ENCODE data around the gene SERPINB13.

SERPINB13 gene

GRCh38 chr18:63586966-63587365, at the start of gene SERPINB13:
Gene SERPINB13 (plus strand): TSS chr18:63587343. CDS start chr18:63588668, 1,325 bp downstream.
- H3K27me3 ChIP-seq (ENCODE audit: insufficient read depth, low read length, poor library complexity, severe bottlenecking): peaks cover 4% of the 10 kb centered on the region

GRCh38 chr18:63539904-63540510, 47.1 kb upstream of the SERPINB13 start:
- Histone ChIP-seq H3K4me2 (ENCODE audit: low read depth, low read length, poor library complexity, severe bottlenecking) (no peak overlapping the region), H3K36me3 (ENCODE audit: insufficient read depth, low read length) (no peaks in the 10 kb centered on the region), H3K4me3 (ENCODE audit: low read length, poor library complexity, severe bottlenecking) (no peak overlapping the region), H3K4me1 (ENCODE audit: insufficient read depth, low read length, poor library complexity, severe bottlenecking) (no peaks in the 10 kb centered on the region), H2AFZ (ENCODE audit: low read length) (no peak overlapping the region), H4K20me1 (ENCODE audit: insufficient read depth, low read length, poor library complexity, severe bottlenecking) (no peaks in the 10 kb centered on the region), H3K27me3 (ENCODE audit: insufficient read depth, low read length, poor library complexity, severe bottlenecking) (no peaks in the 10 kb centered on the region), H3K9me2 (replicated peaks; ENCODE audit: low read depth, low read length) (no peaks in the 10 kb centered on the region), H3K9ac (ENCODE audit: low read depth, low read length, poor library complexity, severe bottlenecking) (no peak overlapping the region), H3K9me3 (ENCODE audit: insufficient read depth, low read depth, low read length) (no peaks in the 10 kb centered on the region), H3K79me2 (ENCODE audit: insufficient read depth, low read length) (no peaks in the 10 kb centered on the region), H3F3A (ENCODE audit: low read depth) (no peaks in the 10 kb centered on the region)
- TF ChIP-seq EZH2phosphoT487 (IDR thresholded peaks at IDR 0.05; ENCODE audit: borderline replicate concordance): no peak
- TF ChIP-seq CTCF (conservative IDR thresholded peaks at IDR 0.05; ENCODE audit: low read length): no peak

More at GRCh38 chr18:63586966-63587365, at the start of gene SERPINB13:
- Histone ChIP-seq H4K20me1 (ENCODE audit: insufficient read depth, low read length, poor library complexity, severe bottlenecking) (no peaks in the 10 kb centered on the region), H2AFZ (ENCODE audit: low read length) (no peak within 1 kb of the TSS), H3K4me1 (ENCODE audit: insufficient read depth, low read length, poor library complexity, severe bottlenecking) (no peaks in the 10 kb centered on the region), H3K79me2 (ENCODE audit: insufficient read depth, low read length) (no peaks in the 10 kb centered on the region), H3K9ac (ENCODE audit: low read depth, low read length, poor library complexity, severe bottlenecking) (no peak within 1 kb of the TSS), H3F3A (ENCODE audit: low read depth) (no peaks in the 10 kb centered on the region), H3K4me2 (ENCODE audit: low read depth, low read length, poor library complexity, severe bottlenecking) (no peak within 1 kb of the TSS), H3K9me3 (ENCODE audit: insufficient read depth, low read depth, low read length) (no peaks in the 10 kb centered on the region), H3K9me2 (replicated peaks; ENCODE audit: low read depth, low read length) (no peaks in the 10 kb centered on the region), H3K36me3 (ENCODE audit: insufficient read depth, low read length) (no peaks in the 10 kb centered on the region), H3K4me3 (ENCODE audit: low read length, poor library complexity, severe bottlenecking) (no peak within 1 kb of the TSS)
- TF ChIP-seq CTCF (conservative IDR thresholded peaks at IDR 0.05; ENCODE audit: low read length): no peak
- no peak for TF ChIP-seq EZH2phosphoT487 (IDR thresholded peaks at IDR 0.05; ENCODE audit: borderline replicate concordance)

- no peak within 1 kb of the TSS for H3K4me3 ChIP-seq (ENCODE audit: low read length, poor library complexity, severe bottlenecking)
- no peaks in the 10 kb centered on the region for H3K4me1 ChIP-seq (ENCODE audit: insufficient read depth, low read length, poor library complexity, severe bottlenecking)
- no peaks in the 10 kb centered on the region for H3K79me2 ChIP-seq (ENCODE audit: insufficient read depth, low read length)
- no peaks in the 10 kb centered on the region for H4K20me1 ChIP-seq (ENCODE audit: insufficient read depth, low read length, poor library complexity, severe bottlenecking)
- H3K9me2 ChIP-seq (replicated peaks; ENCODE audit: low read depth, low read length): no peaks in the 10 kb centered on the region
- H3K27me3 ChIP-seq (ENCODE audit: insufficient read depth, low read length, poor library complexity, severe bottlenecking): no peaks in the 10 kb centered on the region
- TF ChIP-seq EZH2phosphoT487 (IDR thresholded peaks at IDR 0.05; ENCODE audit: borderline replicate concordance) (no peak), CTCF (conservative IDR thresholded peaks at IDR 0.05; ENCODE audit: low read length) (no peak)
- H3K9me3 ChIP-seq (ENCODE audit: insufficient read depth, low read depth, low read length): no peaks in the 10 kb centered on the region
- no peak within 1 kb of the TSS for H2AFZ ChIP-seq (ENCODE audit: low read length)
- H3K9ac ChIP-seq (ENCODE audit: low read depth, low read length, poor library complexity, severe bottlenecking): no peak within 1 kb of the TSS
- no peak within 1 kb of the TSS for H3K4me2 ChIP-seq (ENCODE audit: low read depth, low read length, poor library complexity, severe bottlenecking)
- H3K36me3 ChIP-seq (ENCODE audit: insufficient read depth, low read length): no peaks in the 10 kb centered on the region
- no peaks in the 10 kb centered on the region for H3F3A ChIP-seq (ENCODE audit: low read depth)
Observed at GRCh38 chr18:63542069-63542468, 45.1 kb upstream of the SERPINB13 start, which contains the start of gene SERPINB12. Gene SERPINB12 (plus strand): TSS chr18:63542369. CDS start chr18:63556160, 13,791 bp downstream.

Data from Loucy (cell line).